NCI-H146 treated with DMSO at 0.1 percent for 48 hours (cell line): ENCODE data around the gene UGT1A1.

Experiments used
- DNase-seq: peaks from one replicate; lab custom pipeline; 2025; ENCODE audit not compliant: unreplicated experiment; lab: John Stamatoyannopoulos, UW

The UGT1A1 gene

GRCh38 chr2:233794128-233794658 is 34.1 kb downstream of the UGT1A1 start:
- no peak for DNase-seq

GRCh38 chr2:233795735-233796171 is 35.7 kb downstream of the UGT1A1 start:
- no peak for DNase-seq

GRCh38 chr2:233796254-233796653 is 36.2 kb downstream of the UGT1A1 start:
- no peak for DNase-seq

GRCh38 chr2:233798335-233799086 is 38.4 kb downstream of the UGT1A1 start:
- no peak for DNase-seq

GRCh38 chr2:233799087-233799665 is 39.1 kb downstream of the UGT1A1 start:
- no peak for DNase-seq

- DNase-seq: no peak
Observed at GRCh38 chr2:233799716-233800115, 39.6 kb downstream of the UGT1A1 start.

- DNase-seq: no peak
Observed at GRCh38 chr2:233800208-233800607, 40.1 kb downstream of the UGT1A1 start.

- no peak for DNase-seq
Observed at GRCh38 chr2:233801357-233802131, 41.5 kb downstream of the UGT1A1 start.

- DNase-seq: no peak
Observed at GRCh38 chr2:233802132-233802815, 42.2 kb downstream of the UGT1A1 start.

GRCh38 chr2:233803292-233803911 is 43.3 kb downstream of the UGT1A1 start:
- DNase-seq: no peak

GRCh38 chr2:233803994-233804393 is 43.9 kb downstream of the UGT1A1 start:
- DNase-seq: no peak

GRCh38 chr2:233807215-233807865 is 47.3 kb downstream of the UGT1A1 start:
- DNase-seq: no peak

GRCh38 chr2:233807966-233808935 is 48.2 kb downstream of the UGT1A1 start:
- no peak for DNase-seq

- no peak for DNase-seq
Observed at GRCh38 chr2:233810385-233810784, 50.3 kb downstream of the UGT1A1 start.

- no peak for DNase-seq
Observed at GRCh38 chr2:233811087-233811486, 51.0 kb downstream of the UGT1A1 start.

GRCh38 chr2:233811732-233812131 is 51.7 kb downstream of the UGT1A1 start:
- DNase-seq: no peak

- no peak for DNase-seq
Observed at GRCh38 chr2:233813236-233814055, 53.4 kb downstream of the UGT1A1 start.
